PFSK-1 (cell line): Measurements from ENCODE around the gene APCDD1.

Experiments
- FOXP2 ChIP-seq: optimal IDR thresholded peaks from 2 replicates; pipeline ENCODE3; 2011; ENCODE audit warnings: borderline replicate concordance, control low read depth, inconsistent platforms; ENCODE audit not compliant: insufficient read depth; ENCODE audit errors: extremely low read length, extremely low read depth
- POLR2AphosphoS5 ChIP-seq: IDR thresholded peaks from 2 replicates; pipeline ENCODE4 v1.6.1; 2012; ENCODE audit warnings: low read depth, mild to moderate bottlenecking, control low read depth, low read length, moderate library complexity
- REST ChIP-seq, 2 experiments: IDR thresholded peaks; 2 replicates each; pipeline versions ENCODE4 v1.6.1 to v1.8.0; 2011 to 2012; ENCODE audit warnings: low read depth in 2 of 2, low read length in 2 of 2, control low read depth in 1 of 2, inconsistent platforms in 1 of 2, mild to moderate bottlenecking in 1 of 2, moderate library complexity in 1 of 2; ENCODE audit not compliant: insufficient read depth in 1 of 2
- SIN3A ChIP-seq: IDR thresholded peaks from 2 replicates; pipeline ENCODE4 v1.6.1; 2012; ENCODE audit warnings: mild to moderate bottlenecking, low read length, moderate library complexity, borderline replicate concordance; ENCODE audit not compliant: insufficient read depth
- TAF1 ChIP-seq: IDR thresholded peaks from 2 replicates; pipeline ENCODE4 v1.6.1; 2012; ENCODE audit warnings: low read length, control low read depth, borderline replicate concordance; ENCODE audit not compliant: insufficient read depth

APCDD1 gene

GRCh38 chr18:10431680-10432079 is 22.8 kb upstream of the APCDD1 start:
- TF ChIP-seq TAF1: no peak
- TF ChIP-seq SIN3A: no peak
- TF ChIP-seq POLR2AphosphoS5: no peak
- TF ChIP-seq REST (IDR thresholded peaks at IDR 0.05; ENCODE audit: insufficient read depth in 1 of 2, low read depth in 2 of 2, low read length in 2 of 2): no peak
- TF ChIP-seq FOXP2: no peak

- TF ChIP-seq FOXP2 (no peak), TAF1 (no peak), SIN3A (no peak), POLR2AphosphoS5 (no peak), REST (IDR thresholded peaks at IDR 0.05; ENCODE audit: insufficient read depth in 1 of 2, low read depth in 2 of 2, low read length in 2 of 2) (no peak)
These were observed 21.7 kb upstream of the APCDD1 start for GRCh38 chr18:10432781-10433180.

- TF ChIP-seq REST (IDR thresholded peaks at IDR 0.05; ENCODE audit: insufficient read depth in 1 of 2, low read depth in 2 of 2, low read length in 2 of 2) (no peak), POLR2AphosphoS5 (no peak), FOXP2 (no peak), TAF1 (no peak), SIN3A (no peak)
These were observed 18.3 kb upstream of the APCDD1 start for GRCh38 chr18:10436160-10436559.

- TF ChIP-seq REST (IDR thresholded peaks at IDR 0.05; ENCODE audit: insufficient read depth in 1 of 2, low read depth in 2 of 2, low read length in 2 of 2) (no peak), FOXP2 (no peak), TAF1 (no peak), POLR2AphosphoS5 (no peak), SIN3A (no peak)
These were observed 16.6 kb upstream of the APCDD1 start for GRCh38 chr18:10437837-10438236.

GRCh38 chr18:10439898-10440297 is 14.5 kb upstream of the APCDD1 start:
- no peak for TF ChIP-seq TAF1
- no peak for TF ChIP-seq REST (IDR thresholded peaks at IDR 0.05; ENCODE audit: insufficient read depth in 1 of 2, low read depth in 2 of 2, low read length in 2 of 2)
- no peak for TF ChIP-seq FOXP2
- TF ChIP-seq SIN3A: no peak
- TF ChIP-seq POLR2AphosphoS5: no peak
